ENCODE data around the gene UHRF1. TPM values are rescaled to one million over a fixed set of nuclear protein-coding genes. Genes with fewer than 3 reads are reported as not detected.

Gene UHRF1
- total and polyA plus RNA-seq, 4 donors, result 3.2 to 7.5 (median 4.5) TPM

GRCh38 chr19:5002143-5002542 lies 92.8 kb downstream of the UHRF1 start:
- no peak overlapping the region for H3K4me3 ChIP-seq
- no peak for TF ChIP-seq CTCF (IDR thresholded peaks at IDR 0.05; ENCODE audit: control extremely low read depth, extremely low read depth)
- ATAC-seq (ENCODE audit: insufficient read depth, low FRiP score) (no peak), DNase-seq (no peak)
- no peaks in the 10 kb centered on the region for H3K4me1 ChIP-seq (ENCODE audit: control insufficient read depth in 5 of 5, insufficient read depth in 5 of 5, low read length in 5 of 5)
- no peak overlapping the region for H3K27ac ChIP-seq (ENCODE audit: low read depth in 1 of 2, low read length in 1 of 2)
- H3K36me3 ChIP-seq (ENCODE audit: control insufficient read depth in 4 of 4, insufficient read depth in 4 of 4, low read length in 4 of 4), result no peaks in the 10 kb centered on the region
- no peak overlapping the region for H3K9ac ChIP-seq (ENCODE audit: insufficient read depth in 1 of 2, low read length in 2 of 2)
- H3K27me3 ChIP-seq (ENCODE audit: control insufficient read depth in 3 of 3, insufficient read depth in 3 of 3, low read length in 2 of 3), result no peaks in the 10 kb centered on the region
- H3K9me3 ChIP-seq (ENCODE audit: control insufficient read depth in 4 of 4, insufficient read depth in 3 of 4, low read length in 3 of 4), result no peaks in the 10 kb centered on the region
- 73 to 86% methylated on average over 4 of the region's 4 CpGs for WGBS, 2 donors

- Histone ChIP-seq H3K27ac (ENCODE audit: low read depth in 1 of 2, low read length in 1 of 2) (no peak overlapping the region), H3K4me1 (ENCODE audit: control insufficient read depth in 5 of 5, insufficient read depth in 5 of 5, low read length in 5 of 5) (no peaks in the 10 kb centered on the region), H3K4me3 (no peak overlapping the region), H3K27me3 (ENCODE audit: control insufficient read depth in 3 of 3, insufficient read depth in 3 of 3, low read length in 2 of 3) (no peaks in the 10 kb centered on the region), H3K9me3 (ENCODE audit: control insufficient read depth in 4 of 4, insufficient read depth in 3 of 4, low read length in 3 of 4) (no peaks in the 10 kb centered on the region), H3K36me3 (ENCODE audit: control insufficient read depth in 4 of 4, insufficient read depth in 4 of 4, low read length in 4 of 4) (no peaks in the 10 kb centered on the region), H3K9ac (ENCODE audit: insufficient read depth in 1 of 2, low read length in 2 of 2) (no peak overlapping the region)
- ATAC-seq (ENCODE audit: insufficient read depth, low FRiP score) (no peak), DNase-seq (no peak)
- no peak for TF ChIP-seq CTCF (IDR thresholded peaks at IDR 0.05; ENCODE audit: control extremely low read depth, extremely low read depth)
- 93 to 95% methylated on average over 18 of the region's 18 CpGs for WGBS, 2 donors
Measured at GRCh38 chr19:5003781-5004180, 94.5 kb downstream of the UHRF1 start.

GRCh38 chr19:5005096-5005495 lies 95.8 kb downstream of the UHRF1 start:
- DNase-seq (no peak), ATAC-seq (ENCODE audit: insufficient read depth, low FRiP score) (no peak)
- Histone ChIP-seq H3K9me3 (ENCODE audit: control insufficient read depth in 4 of 4, insufficient read depth in 3 of 4, low read length in 3 of 4) (no peaks in the 10 kb centered on the region), H3K36me3 (ENCODE audit: control insufficient read depth in 4 of 4, insufficient read depth in 4 of 4, low read length in 4 of 4) (no peaks in the 10 kb centered on the region), H3K27ac (ENCODE audit: low read depth in 1 of 2, low read length in 1 of 2) (no peak overlapping the region), H3K9ac (ENCODE audit: insufficient read depth in 1 of 2, low read length in 2 of 2) (no peak overlapping the region), H3K27me3 (ENCODE audit: control insufficient read depth in 3 of 3, insufficient read depth in 3 of 3, low read length in 2 of 3) (no peaks in the 10 kb centered on the region), H3K4me3 (no peak overlapping the region), H3K4me1 (ENCODE audit: control insufficient read depth in 5 of 5, insufficient read depth in 5 of 5, low read length in 5 of 5) (no peaks in the 10 kb centered on the region)
- TF ChIP-seq CTCF (IDR thresholded peaks at IDR 0.05; ENCODE audit: control extremely low read depth, extremely low read depth), result no peak
- 89 to 92% methylated on average over 5 of the region's 5 CpGs for WGBS, 2 donors

- DNase-seq (no peak), ATAC-seq (ENCODE audit: insufficient read depth, low FRiP score) (no peak)
- no peak overlapping the region for H3K4me3 ChIP-seq
- TF ChIP-seq CTCF (IDR thresholded peaks at IDR 0.05; ENCODE audit: control extremely low read depth, extremely low read depth), result no peak
- H3K9ac ChIP-seq (ENCODE audit: insufficient read depth in 1 of 2, low read length in 2 of 2), result no peak overlapping the region
- 45 to 65% methylated on average over 9 to 10 of the region's 10 CpGs for WGBS, 2 donors
- peaks cover 0 to 3% (median 0%) of the 10 kb centered on the region in 4 donors for H3K36me3 ChIP-seq (ENCODE audit: control insufficient read depth in 4 of 4, insufficient read depth in 4 of 4, low read length in 4 of 4)
- H3K4me1 ChIP-seq (ENCODE audit: control insufficient read depth in 5 of 5, insufficient read depth in 5 of 5, low read length in 5 of 5), result peaks cover 0 to 2% (median 0%) of the 10 kb centered on the region in 5 donors
- no peak overlapping the region for H3K27ac ChIP-seq (ENCODE audit: low read depth in 1 of 2, low read length in 1 of 2)
- no peaks in the 10 kb centered on the region for H3K27me3 ChIP-seq (ENCODE audit: control insufficient read depth in 3 of 3, insufficient read depth in 3 of 3, low read length in 2 of 3)
- H3K9me3 ChIP-seq (ENCODE audit: control insufficient read depth in 4 of 4, insufficient read depth in 3 of 4, low read length in 3 of 4), result no peaks in the 10 kb centered on the region
Measured at GRCh38 chr19:5006201-5006600, 96.9 kb downstream of the UHRF1 start.
